GM12878 (cell line): ENCODE results near the gene TGM2. TPM values are rescaled to one million over a fixed set of nuclear protein-coding genes. Genes with fewer than 3 reads are reported as not detected.

Experiments
- ATAC-seq: fragments of 200-7000 bp; cut with Tn5 transposase; 3 replicates; pipeline ENCODE4 v1.9.1; 2020; ENCODE audit warnings: mild to moderate bottlenecking, moderate library complexity
- BruUV-seq: library from RNA; stranded (reverse); fragments of 400-500 nt; replicated peaks from 2 replicates; lab custom pipeline; 2021; lab: Mats Ljungman, UMichigan
- CTCF ChIA-PET: fragments of 300-600 bp; sonication (Branson Sonifier 250); formaldehyde crosslinking; extraction: SDS; loops from one replicate; lab custom pipeline; 2021; ENCODE audit warnings: inconsistent platforms; lab: Yijun Ruan, JAX
- POLR2A ChIA-PET: fragments of 350-600 bp; formaldehyde crosslinking; extraction: SDS; loops from one replicate; lab custom pipeline; 2021; ENCODE audit warnings: inconsistent platforms; lab: Charles Lee
- RAD21 ChIA-PET: fragments of 300-600 bp; sonication (Branson Sonifier 250); formaldehyde crosslinking; loops from one replicate; lab custom pipeline; 2023; ENCODE audit warnings: antibody characterized with exemption; ENCODE audit not compliant: unreplicated experiment; lab: Charles Lee
- SMC1A ChIA-PET: fragments of 300-600 bp; sonication (Branson Sonifier 250); formaldehyde crosslinking; loops from one replicate; lab custom pipeline; 2023; ENCODE audit not compliant: unreplicated experiment, uncharacterized antibody; lab: Charles Lee
- DNase-seq: peaks from one replicate; pipeline ENCODE4 v3.0.0-alpha.2; 2011; ENCODE audit warnings: low read depth, low spot score
- FAIRE-seq: peaks from 3 replicates; lab custom pipeline; 2011; peaks lifted over from hg19 to GRCh38; lab: Jason Lieb, UNC
- H2AFZ ChIP-seq: 2 replicates; pipeline ENCODE4 v1.6.0; 2011; ENCODE audit warnings: low read depth, low read length, control low read depth; ENCODE audit not compliant: control insufficient read depth
- H3K27ac ChIP-seq: 2 replicates; pipeline ENCODE4 v1.5.1; 2011; ENCODE audit warnings: control low read depth; ENCODE audit not compliant: control insufficient read depth, insufficient read depth
- H3K27me3 ChIP-seq, 2 experiments: replicated peaks in 1 of 2; 2 replicates each; pipeline versions ENCODE4 v1.6.0 to v1.6.1; 2011; ENCODE audit warnings: low read length in 1 of 2; ENCODE audit not compliant: control insufficient read depth in 2 of 2, insufficient read depth in 2 of 2
- H3K36me3 ChIP-seq, 2 experiments: 2 replicates each; pipeline ENCODE4 v1.5.1; 2011; ENCODE audit warnings: low read length in 1 of 2; ENCODE audit not compliant: control insufficient read depth in 2 of 2, insufficient read depth in 2 of 2
- H3K4me1 ChIP-seq: 2 replicates; pipeline ENCODE4 v1.6.1; 2011; ENCODE audit warnings: mild to moderate bottlenecking, low read length, moderate library complexity, mixed read lengths; ENCODE audit not compliant: control insufficient read depth, insufficient read depth
- H3K4me2 ChIP-seq: 2 replicates; pipeline ENCODE4 v1.6.0; 2011; ENCODE audit warnings: control low read depth; ENCODE audit not compliant: control insufficient read depth, insufficient read depth
- H3K4me3 ChIP-seq: fragments of 200-600 bp; sonication (generic); 2 replicates; pipeline ENCODE4 v1.5.1; 2016
- H3K79me2 ChIP-seq: 2 replicates; pipeline ENCODE4 v1.6.0; 2011; ENCODE audit warnings: low read length; ENCODE audit not compliant: control insufficient read depth, insufficient read depth
- H3K9ac ChIP-seq: 2 replicates; pipeline ENCODE4 v1.8.0; 2011; ENCODE audit warnings: low read length, control low read depth, mixed read lengths; ENCODE audit not compliant: control insufficient read depth, insufficient read depth
- H3K9me3 ChIP-seq: replicated peaks from 3 replicates; pipeline ENCODE4 v1.5.1; 2011; ENCODE audit warnings: mild to moderate bottlenecking, low read length; ENCODE audit not compliant: control insufficient read depth, insufficient read depth
- H4K20me1 ChIP-seq: 2 replicates; pipeline ENCODE4 v1.6.0; 2011; ENCODE audit not compliant: control insufficient read depth, insufficient read depth
- ASH2L ChIP-seq: fragments of 300-600, 200-600 bp; sonication (generic); IDR thresholded peaks from 2 replicates; pipeline ENCODE4 v1.6.1; 2017; ENCODE audit warnings: low read depth, mild to moderate bottlenecking, borderline replicate concordance
- IRF4 ChIP-seq: IDR thresholded peaks from 2 replicates; pipeline ENCODE4 v1.6.1; 2011; ENCODE audit warnings: low read depth, low read length
- MTA2 ChIP-seq: fragments of 450-650 bp; IDR thresholded peaks from 2 replicates; pipeline ENCODE4 v1.6.1; 2016; ENCODE audit warnings: low read depth, mild to moderate bottlenecking, moderate library complexity
- MTA3 ChIP-seq: IDR thresholded peaks from 2 replicates; pipeline ENCODE4 v1.6.1; 2012; ENCODE audit warnings: low read length, inconsistent platforms, borderline replicate concordance
- MXI1 ChIP-seq: fragments of 150-350 bp; IDR thresholded peaks from 2 replicates; pipeline ENCODE4 v1.6.1; 2011; ENCODE audit warnings: low read depth, mild to moderate bottlenecking, inconsistent platforms, low read length, improper control_type of control experiment
- SMAD5 ChIP-seq: IDR thresholded peaks from 2 replicates; pipeline ENCODE4 v1.6.1; 2016; ENCODE audit warnings: antibody characterized with exemption, low read depth
- STAT3 ChIP-seq: IDR thresholded peaks from 2 replicates; pipeline ENCODE4 v1.6.1; 2011; ENCODE audit warnings: low read depth, low read length, improper control_type of control experiment
- TCF3 ChIP-seq: IDR thresholded peaks from 2 replicates; pipeline ENCODE4 v1.6.1; 2012; ENCODE audit warnings: low read depth, mild to moderate bottlenecking, low read length, borderline replicate concordance; ENCODE audit not compliant: insufficient read depth
- WGBS: methylation state at CpG from one replicate; pipeline ENCODE4 v1.1.6; 2016; ENCODE audit warnings: low lambda C conversion rate; ENCODE audit not compliant: insufficient replicate concordance, insufficient coverage; ENCODE audit errors: missing lambda C conversion rate; 5-methylcytosine and 5-hydroxymethylcytosine counted together
- in situ Hi-C: fragments of 300-500 bp; cut with MboI; formaldehyde crosslinking; loops from 9 replicates; pipeline ENCODE4 v1.14.3; 2018; ENCODE audit warnings: mixed read lengths
- intact Hi-C: fragments of 100-400 bp; cut with micrococcal nuclease; formaldehyde crosslinking; loops from one replicate; pipeline ENCODE4 v1.14.2; 2022; ENCODE audit not compliant: unreplicated experiment
- polyA plus RNA-seq, 11 experiments: library from polyadenylated mRNA; depleted of rRNA in 4 of 11; unstranded in 6 of 11; stranded (reverse) in 5 of 11; fragments of >200 nt; fragmentation: Nextera tagmentation in 4 of 11; fragmentation: Illumina TruSeq in 1 of 11; extraction: Ambion mirVana in 4 of 11; extraction: Trizol in 1 of 11; gene quantifications; 1 replicate in 1 of 11; 2 replicates in 10 of 11; pipeline versions ENCODE4 v1.2.1 to v1.2.3, GENCODE V29; 2011 to 2016; ENCODE audit warnings: inconsistent platforms in 2 of 11, missing spikeins in 2 of 11, low read depth in 1 of 11
- total RNA-seq, 4 experiments: library from RNA; depleted of rRNA in 3 of 4; stranded (reverse); fragments of >200 nt in 3 of 4; fragmentation: Illumina TruSeq in 1 of 4; extraction: Trizol in 1 of 4; gene quantifications; 2 replicates each; pipeline versions ENCODE4 v1.2.1 to v1.2.3, GENCODE V29; 2013 to 2021
- TF ChIP-seq, protein P1 (sequence below): fragments of 450-650 bp; formaldehyde crosslinking; IDR thresholded peaks from 2 replicates; pipeline ENCODE4 v1.4.0; 2022; ENCODE audit warnings: mild to moderate bottlenecking, moderate library complexity

Gene TGM2
- total and polyA plus RNA-seq, 10 of the 15 experiments (the other 5 are each of a cell fraction or from before 2014, with no cell fraction given) = 0.11 to 1.9 (median 0.51) TPM

DNA sequence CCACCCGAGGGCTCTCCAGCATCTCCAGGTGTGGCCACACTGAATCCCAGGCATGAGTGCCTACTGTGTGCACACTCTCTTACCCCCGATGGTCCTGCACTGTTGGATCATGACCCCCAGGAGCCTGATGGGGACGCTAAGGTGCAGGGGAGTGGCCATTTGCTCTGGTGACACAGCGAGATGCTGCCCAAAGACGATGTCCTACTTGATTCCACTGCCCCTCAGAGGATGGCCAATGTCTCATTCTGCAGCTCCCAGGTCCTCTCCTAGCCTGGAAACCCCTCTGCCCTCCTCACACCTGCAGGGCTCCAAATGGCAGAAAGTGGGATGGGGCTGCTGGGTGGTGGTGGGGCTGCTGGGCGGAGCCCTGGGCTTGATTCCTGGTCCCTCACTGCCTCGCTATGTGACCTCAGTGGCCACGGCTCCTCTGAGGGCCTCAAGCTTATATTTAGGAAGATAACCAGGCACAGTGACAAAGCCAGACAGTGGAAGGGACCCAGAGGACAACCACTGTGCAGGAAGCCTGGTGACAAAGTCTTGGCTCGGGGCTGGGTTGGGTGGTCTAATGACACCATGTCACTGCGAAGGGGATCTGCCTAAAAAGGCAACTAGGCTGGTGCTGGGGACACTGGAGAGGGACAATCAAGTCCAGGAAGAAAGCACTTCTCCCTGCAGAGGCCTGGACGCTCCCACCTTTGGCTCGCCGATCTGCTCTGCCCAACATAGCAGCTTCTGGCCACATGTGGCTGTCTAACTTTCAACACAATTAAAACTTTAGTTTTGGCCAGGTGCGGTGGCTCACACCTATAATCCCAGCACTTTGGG, 28.4 kb downstream of the TGM2 start:
- Histone ChIP-seq H3K79me2 (no peaks in the 10 kb centered on the region), H3K27me3 (no peaks in the 10 kb centered on the region; a peak in 1 of 4 replicates), H4K20me1 (no peaks in the 10 kb centered on the region), H3K4me3 (no peak overlapping the region), H2AFZ (no peak overlapping the region), H3K27ac (no peak overlapping the region), H3K36me3 (no peaks in the 10 kb centered on the region), H3K9me3 (no peaks in the 10 kb centered on the region), H3K4me1 (no peaks in the 10 kb centered on the region), H3K4me2 (no peak overlapping the region), H3K9ac (no peak overlapping the region)
- FAIRE-seq = no peak
- intact Hi-C loops = no loop called here
- ATAC-seq = no peak
- in situ Hi-C loops = no loop called here
- TF ChIP-seq MTA3 (no peak), MXI1 (no peak), ASH2L (no peak)
- ChIA-PET CTCF (interaction anchor here (1.7 kb wide), 1 partner anchor 63 kb away, joined by 4 read pairs; no protein-coding TSS in a partner anchor), SMC1A (no interaction called here), POLR2A (no interaction called here), RAD21 (no interaction called here)
- WGBS = 65% methylated on average over 14 of the region's 14 CpGs
- no TSS peak for BruUV-seq
- DNase-seq = no peak

DNA sequence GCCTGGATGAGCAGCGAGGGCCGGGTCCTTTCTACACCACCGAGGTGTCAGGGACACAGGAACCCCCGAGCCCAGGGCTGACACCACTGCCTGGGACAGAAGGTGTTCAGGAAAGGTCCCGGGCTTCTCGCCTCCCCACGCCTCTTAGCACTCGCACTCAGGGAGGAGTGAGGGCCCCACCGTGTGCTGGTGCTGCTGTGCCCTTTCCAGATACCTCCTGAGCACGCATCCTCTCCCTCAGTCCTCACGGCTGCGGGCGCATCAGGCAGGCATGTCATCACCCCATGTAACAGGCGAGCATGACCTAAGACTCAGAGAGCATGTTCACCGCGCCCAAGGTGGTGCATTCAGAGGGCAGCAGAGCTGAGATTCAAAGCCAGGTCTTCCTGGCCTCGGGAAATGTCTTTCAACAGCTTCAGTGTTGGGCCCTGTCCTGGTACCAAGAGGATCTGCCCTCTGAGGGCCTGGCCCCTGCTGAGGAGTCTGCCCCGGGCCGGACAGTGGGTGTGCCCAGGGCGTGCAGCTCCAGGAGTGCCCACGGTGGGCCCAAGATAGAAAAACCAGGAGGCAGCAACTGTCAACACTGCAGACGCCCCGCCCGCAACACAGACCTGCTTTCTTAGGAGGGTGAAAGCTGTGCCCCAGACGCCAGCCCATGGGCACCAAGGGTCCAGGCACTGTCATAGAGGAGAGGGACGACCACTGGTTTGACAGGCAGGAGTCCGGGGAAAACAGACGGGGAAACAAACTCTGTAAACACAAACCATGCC, 29.2 kb downstream of the TGM2 start:
- no peaks in the 10 kb centered on the region for H3K36me3 ChIP-seq
- no peak overlapping the region for H3K9ac ChIP-seq
- ChIA-PET SMC1A (no interaction called here), POLR2A (no interaction called here), CTCF (interaction anchor here (1.7 kb wide), 1 partner anchor 62 kb away, joined by 4 read pairs; no protein-coding TSS in a partner anchor), RAD21 (no interaction called here)
- TF ChIP-seq, protein P1, sequence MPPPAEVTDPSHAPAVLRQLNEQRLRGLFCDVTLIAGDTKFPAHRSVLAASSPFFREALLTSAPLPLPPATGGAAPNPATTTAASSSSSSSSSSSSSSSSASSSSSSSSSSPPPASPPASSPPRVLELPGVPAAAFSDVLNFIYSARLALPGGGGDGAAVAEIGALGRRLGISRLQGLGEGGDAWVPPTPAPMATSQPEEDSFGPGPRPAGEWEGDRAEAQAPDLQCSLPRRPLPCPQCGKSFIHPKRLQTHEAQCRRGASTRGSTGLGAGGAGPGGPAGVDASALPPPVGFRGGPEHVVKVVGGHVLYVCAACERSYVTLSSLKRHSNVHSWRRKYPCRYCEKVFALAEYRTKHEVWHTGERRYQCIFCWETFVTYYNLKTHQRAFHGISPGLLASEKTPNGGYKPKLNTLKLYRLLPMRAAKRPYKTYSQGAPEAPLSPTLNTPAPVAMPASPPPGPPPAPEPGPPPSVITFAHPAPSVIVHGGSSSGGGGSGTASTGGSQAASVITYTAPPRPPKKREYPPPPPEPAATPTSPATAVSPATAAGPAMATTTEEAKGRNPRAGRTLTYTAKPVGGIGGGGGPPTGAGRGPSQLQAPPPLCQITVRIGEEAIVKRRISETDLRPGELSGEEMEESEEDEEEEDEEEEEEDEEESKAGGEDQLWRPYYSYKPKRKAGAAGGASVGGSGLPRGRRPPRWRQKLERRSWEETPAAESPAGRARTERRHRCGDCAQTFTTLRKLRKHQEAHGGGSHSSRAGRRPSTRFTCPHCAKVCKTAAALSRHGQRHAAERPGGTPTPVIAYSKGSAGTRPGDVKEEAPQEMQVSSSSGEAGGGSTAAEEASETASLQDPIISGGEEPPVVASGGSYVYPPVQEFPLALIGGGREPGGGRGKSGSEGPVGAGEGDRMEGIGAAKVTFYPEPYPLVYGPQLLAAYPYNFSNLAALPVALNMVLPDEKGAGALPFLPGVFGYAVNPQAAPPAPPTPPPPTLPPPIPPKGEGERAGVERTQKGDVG (CRISPR knock-in tag) = no peak
- no peak for TF ChIP-seq SMAD5
- no peak for TF ChIP-seq TCF3
- TF ChIP-seq STAT3 = no peak
- TF ChIP-seq MTA2 = no peak
- TF ChIP-seq IRF4 = no peak
- H2AFZ ChIP-seq = no peak overlapping the region
- H3K27ac ChIP-seq = no peak overlapping the region
- ATAC-seq (no peak), FAIRE-seq (no peak), DNase-seq (no peak)
- no peaks in the 10 kb centered on the region for H3K79me2 ChIP-seq
- BruUV-seq = no TSS peak
- H4K20me1 ChIP-seq = no peaks in the 10 kb centered on the region
- in situ Hi-C loops (no loop called here), intact Hi-C loops (no loop called here)
- H3K4me3 ChIP-seq = no peak overlapping the region
- H3K27me3 ChIP-seq = no peaks in the 10 kb centered on the region; a peak in 1 of 4 replicates
- H3K4me1 ChIP-seq = no peaks in the 10 kb centered on the region
- H3K4me2 ChIP-seq = no peak overlapping the region
- H3K9me3 ChIP-seq = no peaks in the 10 kb centered on the region
- WGBS = 57% methylated on average over 25 of the region's 28 CpGs
